ENCODE data around the gene BCL11A.

BCL11A gene

GRCh38 chr2:60525899-60526298 is 27.6 kb downstream of the BCL11A start:
- no peak for DNase-seq (ENCODE audit: low read depth)

GRCh38 chr2:60524874-60525273 is 28.6 kb downstream of the BCL11A start:
- no peak for DNase-seq (ENCODE audit: low read depth)

GRCh38 chr2:60523963-60524362 is 29.5 kb downstream of the BCL11A start:
- no peak for DNase-seq (ENCODE audit: low read depth)

GRCh38 chr2:60522462-60522861 is 31.0 kb downstream of the BCL11A start:
- no peak for DNase-seq (ENCODE audit: low read depth)

- DNase-seq (ENCODE audit: low read depth) = no peak
These were observed 31.8 kb downstream of the BCL11A start for GRCh38 chr2:60521626-60522025.

- DNase-seq (ENCODE audit: low read depth) = no peak
These were observed 32.4 kb downstream of the BCL11A start for GRCh38 chr2:60520917-60521539.

GRCh38 chr2:60520151-60520876 is 33.1 kb downstream of the BCL11A start:
- no peak for DNase-seq (ENCODE audit: low read depth)

- DNase-seq (ENCODE audit: low read depth) = no peak
These were observed 34.1 kb downstream of the BCL11A start for GRCh38 chr2:60519231-60519863.

- no peak for DNase-seq (ENCODE audit: low read depth)
These were observed 34.9 kb downstream of the BCL11A start for GRCh38 chr2:60518567-60518966.

- DNase-seq (ENCODE audit: low read depth) = no peak
These were observed 36.0 kb downstream of the BCL11A start for GRCh38 chr2:60517446-60517845.

GRCh38 chr2:60516826-60517225 is 36.6 kb downstream of the BCL11A start:
- DNase-seq (ENCODE audit: low read depth) = no peak

- DNase-seq (ENCODE audit: low read depth) = peak; percentile 61
These were observed 37.1 kb downstream of the BCL11A start for GRCh38 chr2:60516383-60516811.

- peak; percentile 56 for DNase-seq (ENCODE audit: low read depth)
These were observed 37.7 kb downstream of the BCL11A start for GRCh38 chr2:60515721-60516226.

GRCh38 chr2:60513996-60514395 is 39.5 kb downstream of the BCL11A start:
- DNase-seq (ENCODE audit: low read depth) = no peak

- DNase-seq (ENCODE audit: low read depth) = no peak
These were observed 40.3 kb downstream of the BCL11A start for GRCh38 chr2:60513191-60513590.

- DNase-seq (ENCODE audit: low read depth) = no peak
These were observed 40.8 kb downstream of the BCL11A start for GRCh38 chr2:60512641-60513040.

GRCh38 chr2:60512062-60512622 is 41.3 kb downstream of the BCL11A start:
- no peak for DNase-seq (ENCODE audit: low read depth)

- no peak for DNase-seq (ENCODE audit: low read depth)
These were observed 42.7 kb downstream of the BCL11A start for GRCh38 chr2:60510713-60511112.

- no peak for DNase-seq (ENCODE audit: low read depth)
These were observed 44.4 kb downstream of the BCL11A start for GRCh38 chr2:60509066-60509465.

- no peak for DNase-seq (ENCODE audit: low read depth)
These were observed 45.0 kb downstream of the BCL11A start for GRCh38 chr2:60508339-60508917.

GRCh38 chr2:60507211-60507965 is 46.1 kb downstream of the BCL11A start:
- no peak for DNase-seq (ENCODE audit: low read depth)

GRCh38 chr2:60505880-60506260 is 47.6 kb downstream of the BCL11A start:
- DNase-seq (ENCODE audit: low read depth) = no peak
